Measurements from ENCODE around the gene NFIX.

DNA sequence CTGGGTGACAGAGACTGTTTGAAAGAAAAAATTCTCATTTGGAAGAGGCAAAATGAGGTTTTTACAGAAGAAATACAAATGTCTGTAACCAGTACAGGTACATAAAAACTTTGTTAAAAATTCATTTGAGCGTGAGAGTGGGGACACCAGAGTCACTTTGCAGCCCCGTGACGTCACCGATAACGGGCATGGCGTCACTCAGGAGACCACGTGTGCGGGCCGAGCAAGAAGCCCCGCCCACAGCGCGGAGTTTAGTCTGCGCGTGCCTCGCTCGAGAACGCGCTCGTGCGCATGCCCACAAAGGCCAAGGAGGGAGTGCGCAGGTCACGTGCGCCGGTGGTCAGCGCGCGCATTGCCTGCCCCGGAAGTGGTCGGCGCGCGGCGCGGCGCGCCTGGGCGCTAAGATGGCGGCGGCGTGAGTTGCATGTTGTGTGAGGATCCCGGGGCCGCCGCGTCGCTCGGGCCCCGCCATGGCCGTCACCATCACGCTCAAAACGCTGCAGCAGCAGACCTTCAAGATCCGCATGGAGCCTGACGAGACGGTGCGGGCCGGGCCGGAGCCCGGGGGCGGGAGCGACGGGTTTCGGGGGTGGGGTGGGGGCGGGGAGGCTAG, 49.7 kb upstream of the NFIX start, which contains the start of gene RAD23A:
- TF ChIP-seq, protein P1, sequence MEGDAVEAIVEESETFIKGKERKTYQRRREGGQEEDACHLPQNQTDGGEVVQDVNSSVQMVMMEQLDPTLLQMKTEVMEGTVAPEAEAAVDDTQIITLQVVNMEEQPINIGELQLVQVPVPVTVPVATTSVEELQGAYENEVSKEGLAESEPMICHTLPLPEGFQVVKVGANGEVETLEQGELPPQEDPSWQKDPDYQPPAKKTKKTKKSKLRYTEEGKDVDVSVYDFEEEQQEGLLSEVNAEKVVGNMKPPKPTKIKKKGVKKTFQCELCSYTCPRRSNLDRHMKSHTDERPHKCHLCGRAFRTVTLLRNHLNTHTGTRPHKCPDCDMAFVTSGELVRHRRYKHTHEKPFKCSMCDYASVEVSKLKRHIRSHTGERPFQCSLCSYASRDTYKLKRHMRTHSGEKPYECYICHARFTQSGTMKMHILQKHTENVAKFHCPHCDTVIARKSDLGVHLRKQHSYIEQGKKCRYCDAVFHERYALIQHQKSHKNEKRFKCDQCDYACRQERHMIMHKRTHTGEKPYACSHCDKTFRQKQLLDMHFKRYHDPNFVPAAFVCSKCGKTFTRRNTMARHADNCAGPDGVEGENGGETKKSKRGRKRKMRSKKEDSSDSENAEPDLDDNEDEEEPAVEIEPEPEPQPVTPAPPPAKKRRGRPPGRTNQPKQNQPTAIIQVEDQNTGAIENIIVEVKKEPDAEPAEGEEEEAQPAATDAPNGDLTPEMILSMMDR (conservative IDR thresholded peaks at IDR 0.05 in 1 of 2, IDR thresholded peaks at IDR 0.05 in 1 of 2; ENCODE audit: low read depth in 1 of 2, low read length in 2 of 2): no peak
- no peak for TF ChIP-seq EZH2 (IDR thresholded peaks at IDR 0.05; ENCODE audit: low read length, missing control alignments)
